GM12878 (cell line): ENCODE measurements around the gene SOX6. TPM values are rescaled to one million over a fixed set of nuclear protein-coding genes. Genes with fewer than 3 reads are reported as not detected.

ENCODE experiments used
- ATAC-seq: fragments of 200-7000 bp; cut with Tn5 transposase; 3 replicates; pipeline ENCODE4 v1.9.1; 2020; ENCODE audit warnings: mild to moderate bottlenecking, moderate library complexity
- BruUV-seq: library from RNA; stranded (reverse); fragments of 400-500 nt; replicated peaks from 2 replicates; lab custom pipeline; 2021; lab: Mats Ljungman, UMichigan
- CTCF ChIA-PET: fragments of 300-600 bp; sonication (Branson Sonifier 250); formaldehyde crosslinking; extraction: SDS; loops from one replicate; lab custom pipeline; 2021; ENCODE audit warnings: inconsistent platforms; lab: Yijun Ruan, JAX
- POLR2A ChIA-PET: fragments of 350-600 bp; formaldehyde crosslinking; extraction: SDS; loops from one replicate; lab custom pipeline; 2021; ENCODE audit warnings: inconsistent platforms; lab: Charles Lee
- RAD21 ChIA-PET: fragments of 300-600 bp; sonication (Branson Sonifier 250); formaldehyde crosslinking; loops from one replicate; lab custom pipeline; 2023; ENCODE audit warnings: antibody characterized with exemption; ENCODE audit not compliant: unreplicated experiment; lab: Charles Lee
- SMC1A ChIA-PET: fragments of 300-600 bp; sonication (Branson Sonifier 250); formaldehyde crosslinking; loops from one replicate; lab custom pipeline; 2023; ENCODE audit not compliant: unreplicated experiment, uncharacterized antibody; lab: Charles Lee
- DNase-seq: peaks from one replicate; pipeline ENCODE4 v3.0.0-alpha.2; 2011; ENCODE audit warnings: low read depth, low spot score
- FAIRE-seq: peaks from 3 replicates; lab custom pipeline; 2011; peaks lifted over from hg19 to GRCh38; lab: Jason Lieb, UNC
- H2AFZ ChIP-seq: 2 replicates; pipeline ENCODE4 v1.6.0; 2011; ENCODE audit warnings: low read depth, low read length, control low read depth; ENCODE audit not compliant: control insufficient read depth
- H3K27ac ChIP-seq: 2 replicates; pipeline ENCODE4 v1.5.1; 2011; ENCODE audit warnings: control low read depth; ENCODE audit not compliant: control insufficient read depth, insufficient read depth
- H3K27me3 ChIP-seq, 2 experiments: replicated peaks in 1 of 2; 2 replicates each; pipeline versions ENCODE4 v1.6.0 to v1.6.1; 2011; ENCODE audit warnings: low read length in 1 of 2; ENCODE audit not compliant: control insufficient read depth in 2 of 2, insufficient read depth in 2 of 2
- H3K36me3 ChIP-seq, 2 experiments: 2 replicates each; pipeline ENCODE4 v1.5.1; 2011; ENCODE audit warnings: low read length in 1 of 2; ENCODE audit not compliant: control insufficient read depth in 2 of 2, insufficient read depth in 2 of 2
- H3K4me1 ChIP-seq: 2 replicates; pipeline ENCODE4 v1.6.1; 2011; ENCODE audit warnings: mild to moderate bottlenecking, low read length, moderate library complexity, mixed read lengths; ENCODE audit not compliant: control insufficient read depth, insufficient read depth
- H3K4me2 ChIP-seq: 2 replicates; pipeline ENCODE4 v1.6.0; 2011; ENCODE audit warnings: control low read depth; ENCODE audit not compliant: control insufficient read depth, insufficient read depth
- H3K4me3 ChIP-seq: fragments of 200-600 bp; sonication (generic); 2 replicates; pipeline ENCODE4 v1.5.1; 2016
- H3K79me2 ChIP-seq: 2 replicates; pipeline ENCODE4 v1.6.0; 2011; ENCODE audit warnings: low read length; ENCODE audit not compliant: control insufficient read depth, insufficient read depth
- H3K9ac ChIP-seq: 2 replicates; pipeline ENCODE4 v1.8.0; 2011; ENCODE audit warnings: low read length, control low read depth, mixed read lengths; ENCODE audit not compliant: control insufficient read depth, insufficient read depth
- H3K9me3 ChIP-seq: replicated peaks from 3 replicates; pipeline ENCODE4 v1.5.1; 2011; ENCODE audit warnings: mild to moderate bottlenecking, low read length; ENCODE audit not compliant: control insufficient read depth, insufficient read depth
- H4K20me1 ChIP-seq: 2 replicates; pipeline ENCODE4 v1.6.0; 2011; ENCODE audit not compliant: control insufficient read depth, insufficient read depth
- BRCA1 ChIP-seq: IDR thresholded peaks from 2 replicates; pipeline ENCODE4 v1.6.1; 2011; ENCODE audit warnings: low read depth, low read length, improper control_type of control experiment
- CBX3 ChIP-seq: fragments of 200-600 bp; sonication (generic); IDR thresholded peaks from 2 replicates; pipeline ENCODE4 v1.6.1; 2016; ENCODE audit warnings: low read depth, borderline replicate concordance
- CEBPZ ChIP-seq: fragments of 150-350 bp; IDR thresholded peaks from 2 replicates; pipeline ENCODE4 v1.6.1; 2016; ENCODE audit warnings: low read depth, low read length
- FOS ChIP-seq: IDR thresholded peaks from 3 replicates; pipeline ENCODE4 v1.6.1; 2011; ENCODE audit warnings: borderline replicate concordance; ENCODE audit not compliant: insufficient read length; ENCODE audit errors: extremely low read depth
- HCFC1 ChIP-seq: fragments of 150-350 bp; IDR thresholded peaks from 2 replicates; pipeline ENCODE4 v1.6.1; 2014; ENCODE audit warnings: low read length
- MEF2A ChIP-seq: IDR thresholded peaks from 2 replicates; pipeline ENCODE4 v1.6.1; 2011; ENCODE audit warnings: low read depth, mild to moderate bottlenecking, low read length, moderate library complexity; ENCODE audit not compliant: insufficient read depth
- MEF2B ChIP-seq: fragments of 450-650 bp; IDR thresholded peaks from 2 replicates; pipeline ENCODE4 v1.6.1; 2018; ENCODE audit warnings: mild to moderate bottlenecking, moderate library complexity; ENCODE audit not compliant: partially characterized antibody, poor library complexity, severe bottlenecking
- POLR2A ChIP-seq: IDR thresholded peaks from 2 replicates; pipeline ENCODE4 v1.6.1; 2011; ENCODE audit warnings: low read depth, mild to moderate bottlenecking, low read length
- POLR2AphosphoS2 ChIP-seq: IDR thresholded peaks from 2 replicates; pipeline ENCODE4 v1.6.1; 2011; ENCODE audit warnings: low read depth, mild to moderate bottlenecking, low read length, improper control_type of control experiment, moderate library complexity
- RAD21 ChIP-seq: IDR thresholded peaks from 2 replicates; pipeline ENCODE4 v1.6.1; 2011; ENCODE audit warnings: mild to moderate bottlenecking, low read depth, low read length, moderate library complexity; ENCODE audit not compliant: insufficient read depth
- RBBP5 ChIP-seq: fragments of 200-600 bp; sonication (generic); conservative IDR thresholded peaks from 2 replicates; pipeline ENCODE4 v1.6.1; 2016
- SRF ChIP-seq, 2 experiments: IDR thresholded peaks; 2 replicates each; pipeline ENCODE4 v1.6.1; 2011; ENCODE audit warnings: low read depth in 2 of 2, low read length in 2 of 2, mild to moderate bottlenecking in 1 of 2, moderate library complexity in 1 of 2
- TBL1XR1 ChIP-seq: IDR thresholded peaks from 2 replicates; pipeline ENCODE4 v1.6.1; 2012; ENCODE audit warnings: low read depth, low read length, improper control_type of control experiment
- TCF7 ChIP-seq: IDR thresholded peaks from 2 replicates; pipeline ENCODE4 v1.6.1; 2014; ENCODE audit warnings: antibody characterized with exemption, borderline replicate concordance
- ZBTB40 ChIP-seq: fragments of 450-650 bp; IDR thresholded peaks from 2 replicates; pipeline ENCODE4 v1.6.1; 2016; ENCODE audit warnings: mild to moderate bottlenecking, moderate library complexity, borderline replicate concordance
- ZNF207 ChIP-seq: fragments of 450-650 bp; IDR thresholded peaks from 2 replicates; pipeline ENCODE4 v1.6.1; 2014; ENCODE audit warnings: antibody characterized with exemption, mild to moderate bottlenecking, borderline replicate concordance
- ZZZ3 ChIP-seq: IDR thresholded peaks from 2 replicates; pipeline ENCODE4 v1.6.1; 2011; ENCODE audit warnings: low read depth; ENCODE audit not compliant: control insufficient read depth, insufficient read length
- in situ Hi-C: fragments of 300-500 bp; cut with MboI; formaldehyde crosslinking; loops from 9 replicates; pipeline ENCODE4 v1.14.3; 2018; ENCODE audit warnings: mixed read lengths
- intact Hi-C: fragments of 100-400 bp; cut with micrococcal nuclease; formaldehyde crosslinking; loops from one replicate; pipeline ENCODE4 v1.14.2; 2022; ENCODE audit not compliant: unreplicated experiment
- polyA plus RNA-seq, 11 experiments: library from polyadenylated mRNA; depleted of rRNA in 4 of 11; unstranded in 6 of 11; stranded (reverse) in 5 of 11; fragments of >200 nt; fragmentation: Nextera tagmentation in 4 of 11; fragmentation: Illumina TruSeq in 1 of 11; extraction: Ambion mirVana in 4 of 11; extraction: Trizol in 1 of 11; gene quantifications; 1 replicate in 1 of 11; 2 replicates in 10 of 11; pipeline versions ENCODE4 v1.2.1 to v1.2.3, GENCODE V29; 2011 to 2016; ENCODE audit warnings: inconsistent platforms in 2 of 11, missing spikeins in 2 of 11, low read depth in 1 of 11
- total RNA-seq, 4 experiments: library from RNA; depleted of rRNA in 3 of 4; stranded (reverse); fragments of >200 nt in 3 of 4; fragmentation: Illumina TruSeq in 1 of 4; extraction: Trizol in 1 of 4; gene quantifications; 2 replicates each; pipeline versions ENCODE4 v1.2.1 to v1.2.3, GENCODE V29; 2013 to 2021

The SOX6 gene
- total and polyA plus RNA-seq, 10 of the 15 experiments (the other 5 are each of a cell fraction or from before 2014, with no cell fraction given): 0.03 to 0.71 (median 0.29) TPM; not detected in 4

GRCh38 chr11:16393340-16393739 lies 37.0 kb upstream of the SOX6 start:
- no peak overlapping the region for H3K4me3 ChIP-seq
- H4K20me1 ChIP-seq: no peaks in the 10 kb centered on the region
- in situ Hi-C loops: no loop called here
- no peak for ATAC-seq
- H3K4me2 ChIP-seq: no peak overlapping the region
- ChIA-PET SMC1A (interaction anchor here (1.0 to 1.1 kb wide), 2 partner anchors 10 to 227 kb away, joined by 3 read pairs; no protein-coding TSS in a partner anchor), POLR2A (no interaction called here), RAD21 (no interaction called here), CTCF (no interaction called here)
- no peak for FAIRE-seq
- H3K4me1 ChIP-seq: no peaks in the 10 kb centered on the region
- no peaks in the 10 kb centered on the region for H3K27me3 ChIP-seq
- no peak overlapping the region for H3K9ac ChIP-seq
- no peak for DNase-seq
- no peak overlapping the region for H2AFZ ChIP-seq
- no peaks in the 10 kb centered on the region for H3K36me3 ChIP-seq
- H3K9me3 ChIP-seq: no peaks in the 10 kb centered on the region
- intact Hi-C loops: no loop called here
- H3K27ac ChIP-seq: no peak overlapping the region
- BruUV-seq: no TSS peak
- no peaks in the 10 kb centered on the region for H3K79me2 ChIP-seq
- TF ChIP-seq BRCA1 (no peak), RAD21 (no peak), TBL1XR1 (no peak), FOS (no peak), MEF2B (no peak), CBX3 (no peak), SRF (IDR thresholded peaks at IDR 0.05; ENCODE audit: low read depth in 2 of 2, low read length in 2 of 2) (no peak), ZNF207 (no peak), MEF2A (no peak), TCF7 (no peak), HCFC1 (no peak), POLR2A (no peak), ZZZ3 (no peak), ZBTB40 (no peak), POLR2AphosphoS2 (no peak), RBBP5 (no peak), CEBPZ (no peak)
